Cardiac fibroblast (primary cell): ENCODE results near the gene PRKCB.

Source experiments
- DNase-seq, 2 donors: peaks; one replicate each; pipeline versions ENCODE4 v3.0.0 to v3.0.0-alpha.2; 2010; ENCODE audit warnings: low read depth in 2 of 2
- H3K4me3 ChIP-seq, 2 donors: replicated peaks in 1 of 2; 1 replicate in 1 of 2; 2 replicates in 1 of 2; pipeline ENCODE4 v1.5.1; 2011; ENCODE audit warnings: low read depth in 2 of 2, low read length in 2 of 2, mild to moderate bottlenecking in 2 of 2, moderate library complexity in 1 of 2
- TF ChIP-seq, protein P1 (sequence below): IDR thresholded peaks from one replicate; pipeline ENCODE4 v1.5.1; 2011; ENCODE audit warnings: low read depth, mild to moderate bottlenecking, low read length, inconsistent platforms

Gene PRKCB

GRCh38 chr16:23968176-23968575, 132.4 kb downstream of the PRKCB start:
- no peak for DNase-seq
- TF ChIP-seq, protein P1, sequence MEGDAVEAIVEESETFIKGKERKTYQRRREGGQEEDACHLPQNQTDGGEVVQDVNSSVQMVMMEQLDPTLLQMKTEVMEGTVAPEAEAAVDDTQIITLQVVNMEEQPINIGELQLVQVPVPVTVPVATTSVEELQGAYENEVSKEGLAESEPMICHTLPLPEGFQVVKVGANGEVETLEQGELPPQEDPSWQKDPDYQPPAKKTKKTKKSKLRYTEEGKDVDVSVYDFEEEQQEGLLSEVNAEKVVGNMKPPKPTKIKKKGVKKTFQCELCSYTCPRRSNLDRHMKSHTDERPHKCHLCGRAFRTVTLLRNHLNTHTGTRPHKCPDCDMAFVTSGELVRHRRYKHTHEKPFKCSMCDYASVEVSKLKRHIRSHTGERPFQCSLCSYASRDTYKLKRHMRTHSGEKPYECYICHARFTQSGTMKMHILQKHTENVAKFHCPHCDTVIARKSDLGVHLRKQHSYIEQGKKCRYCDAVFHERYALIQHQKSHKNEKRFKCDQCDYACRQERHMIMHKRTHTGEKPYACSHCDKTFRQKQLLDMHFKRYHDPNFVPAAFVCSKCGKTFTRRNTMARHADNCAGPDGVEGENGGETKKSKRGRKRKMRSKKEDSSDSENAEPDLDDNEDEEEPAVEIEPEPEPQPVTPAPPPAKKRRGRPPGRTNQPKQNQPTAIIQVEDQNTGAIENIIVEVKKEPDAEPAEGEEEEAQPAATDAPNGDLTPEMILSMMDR = no peak
- H3K4me3 ChIP-seq = no peak overlapping the region

GRCh38 chr16:23969468-23970297, 133.9 kb downstream of the PRKCB start:
- TF ChIP-seq, protein P1 = no peak
- no peak for DNase-seq
- no peak overlapping the region for H3K4me3 ChIP-seq

DNA sequence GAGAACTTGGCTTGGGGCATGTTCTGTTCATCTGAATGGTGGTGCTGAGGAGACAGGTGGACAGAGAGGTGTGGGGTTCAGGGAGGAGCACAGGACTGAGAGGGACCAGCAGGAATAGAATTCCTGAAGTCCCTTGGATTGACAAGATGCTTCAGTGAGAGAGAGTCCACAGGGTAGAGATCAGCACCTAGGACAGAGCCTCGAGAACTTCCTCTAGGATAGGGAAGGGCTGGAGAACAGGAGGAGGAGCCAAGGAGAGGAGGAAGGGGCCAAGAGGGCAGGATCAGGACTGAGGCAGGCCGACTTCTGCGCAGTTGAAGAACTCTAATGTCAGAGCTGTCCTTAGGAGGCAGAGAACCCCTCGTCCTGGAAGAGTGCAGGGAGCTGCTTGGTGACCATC, 138.4 kb downstream of the PRKCB start:
- TF ChIP-seq, protein P1 = no peak
- H3K4me3 ChIP-seq = no peak overlapping the region
- DNase-seq = no peak

- TF ChIP-seq, protein P1 = no peak
- DNase-seq = no peak
- H3K4me3 ChIP-seq = no peak overlapping the region
Measured at GRCh38 chr16:23975293-23975692, 139.5 kb downstream of the PRKCB start.

GRCh38 chr16:23976091-23976490, 140.3 kb downstream of the PRKCB start:
- no peak overlapping the region for H3K4me3 ChIP-seq
- DNase-seq = no peak
- TF ChIP-seq, protein P1 = no peak

DNA sequence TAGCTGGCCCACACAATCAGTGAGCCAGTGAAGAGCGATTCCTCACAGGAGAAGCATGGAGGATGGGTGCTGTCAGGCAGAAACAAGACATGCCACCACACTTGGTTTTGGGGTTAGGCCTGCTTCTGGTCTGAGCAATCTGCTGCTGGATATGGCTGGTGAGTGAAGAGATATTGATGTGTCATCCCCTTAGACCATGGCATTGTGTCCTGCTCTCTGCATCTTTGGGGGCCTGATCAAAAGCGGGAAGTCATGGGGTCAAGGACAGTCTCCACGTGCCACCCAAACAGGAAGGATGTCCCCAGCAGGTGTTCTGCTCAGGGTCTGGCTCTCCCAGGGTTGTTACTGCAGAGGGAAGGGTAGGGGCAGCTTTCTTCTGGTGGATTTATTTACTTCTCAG, 140.7 kb downstream of the PRKCB start:
- TF ChIP-seq, protein P1 = no peak

More for the DNA sequence above, 140.7 kb downstream of the PRKCB start:
- no peak overlapping the region for H3K4me3 ChIP-seq
- DNase-seq = no peak
